Ishikawa (cell line): ENCODE results near the gene TBCE.

Source experiments
- CREB1 ChIP-seq: IDR thresholded peaks from 2 replicates; pipeline ENCODE4 v1.6.1; 2012; ENCODE audit warnings: low read depth
- EP300 ChIP-seq: IDR thresholded peaks from 2 replicates; pipeline ENCODE4 v1.6.1; 2012; ENCODE audit warnings: borderline replicate concordance
- FOXM1 ChIP-seq: IDR thresholded peaks from 2 replicates; pipeline ENCODE4 v1.6.1; 2012; ENCODE audit warnings: low read depth, borderline replicate concordance
- MAX ChIP-seq: IDR thresholded peaks from 2 replicates; pipeline ENCODE4 v1.6.1; 2012
- NFIC ChIP-seq: IDR thresholded peaks from 2 replicates; pipeline ENCODE4 v1.6.1; 2012
- RAD21 ChIP-seq: IDR thresholded peaks from 2 replicates; pipeline ENCODE4 v1.6.1; 2012; ENCODE audit warnings: low read depth
- REST ChIP-seq: IDR thresholded peaks from 2 replicates; pipeline ENCODE4 v1.6.1; 2012; ENCODE audit warnings: low read depth, mild to moderate bottlenecking
- TAF1 ChIP-seq: IDR thresholded peaks from 2 replicates; pipeline ENCODE4 v1.6.1; 2012; ENCODE audit warnings: low read depth, mild to moderate bottlenecking
- TCF12 ChIP-seq: IDR thresholded peaks from 2 replicates; pipeline ENCODE4 v1.6.1; 2012; ENCODE audit warnings: low read depth
- YY1 ChIP-seq: IDR thresholded peaks from 2 replicates; pipeline ENCODE4 v1.6.1; 2012; ENCODE audit warnings: low read depth

GRCh38 chr1:235343726-235344125 lies 23.5 kb upstream of the TBCE start:
- no peak for TF ChIP-seq MAX
- no peak for TF ChIP-seq TCF12
- no peak for TF ChIP-seq EP300
- TF ChIP-seq CREB1: no peak
- TF ChIP-seq FOXM1: no peak
- TF ChIP-seq TAF1: no peak
- TF ChIP-seq YY1: no peak
- no peak for TF ChIP-seq REST
- TF ChIP-seq RAD21: no peak
- TF ChIP-seq NFIC: no peak
